Effector CD8-positive, alpha-beta T cell (primary cell): Measurements from ENCODE around the gene ECM1.

Source experiments
- DNase-seq: peaks from one replicate; lab custom pipeline; 2025; lab: John Stamatoyannopoulos, UW

The ECM1 gene

DNA sequence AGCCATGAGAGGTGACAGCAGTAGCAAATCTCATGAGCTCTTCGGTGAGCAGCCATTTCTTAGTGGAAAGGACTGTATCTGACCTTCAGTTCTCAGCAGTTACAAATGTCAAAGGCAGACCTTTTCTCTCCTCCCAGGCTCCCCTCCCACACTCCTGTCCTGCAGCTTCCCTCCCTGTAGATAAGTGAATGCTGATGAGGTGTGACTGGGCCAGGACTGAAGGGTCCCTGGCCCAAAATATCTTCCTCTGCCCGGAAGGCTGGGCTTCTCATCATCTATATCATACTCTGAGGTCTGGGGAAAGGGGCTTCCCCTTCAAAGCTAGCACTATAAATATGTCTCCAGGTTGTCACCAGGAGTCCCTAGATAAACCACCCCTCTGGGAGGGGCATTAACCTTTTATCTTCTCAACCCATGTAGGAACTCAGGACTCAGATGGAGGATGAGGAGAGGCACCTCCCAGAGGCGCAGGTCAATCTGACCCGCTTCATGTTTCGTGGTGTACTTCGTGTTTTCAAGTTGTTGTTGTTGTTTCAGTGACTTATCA is 37.6 kb downstream of the ECM1 start:
- DNase-seq, result no peak

GRCh38 chr1:150546294-150546937 is 38.5 kb downstream of the ECM1 start:
- no peak for DNase-seq

DNA sequence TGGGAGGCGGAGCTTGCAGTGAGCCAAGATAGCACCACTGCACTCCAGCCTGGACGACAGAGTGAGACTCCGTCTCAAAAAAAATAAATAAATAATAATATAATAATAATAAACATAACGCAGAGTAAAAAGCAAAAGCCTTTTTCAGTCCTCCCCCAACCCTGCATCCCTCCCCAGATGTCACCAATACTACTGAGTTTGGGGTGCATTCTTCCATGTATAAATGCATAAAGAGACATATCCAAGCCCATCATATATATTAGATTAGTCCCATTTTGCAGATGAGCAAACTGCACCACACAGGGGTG is 40.4 kb downstream of the ECM1 start:
- no peak for DNase-seq

GRCh38 chr1:150548632-150549495 is 41.0 kb downstream of the ECM1 start, which contains the start of gene ADAMTSL4:
Gene ADAMTSL4 (plus strand): TSS chr1:150549408. CDS start chr1:150552289, 2,881 bp downstream.
- no peak for DNase-seq

DNA sequence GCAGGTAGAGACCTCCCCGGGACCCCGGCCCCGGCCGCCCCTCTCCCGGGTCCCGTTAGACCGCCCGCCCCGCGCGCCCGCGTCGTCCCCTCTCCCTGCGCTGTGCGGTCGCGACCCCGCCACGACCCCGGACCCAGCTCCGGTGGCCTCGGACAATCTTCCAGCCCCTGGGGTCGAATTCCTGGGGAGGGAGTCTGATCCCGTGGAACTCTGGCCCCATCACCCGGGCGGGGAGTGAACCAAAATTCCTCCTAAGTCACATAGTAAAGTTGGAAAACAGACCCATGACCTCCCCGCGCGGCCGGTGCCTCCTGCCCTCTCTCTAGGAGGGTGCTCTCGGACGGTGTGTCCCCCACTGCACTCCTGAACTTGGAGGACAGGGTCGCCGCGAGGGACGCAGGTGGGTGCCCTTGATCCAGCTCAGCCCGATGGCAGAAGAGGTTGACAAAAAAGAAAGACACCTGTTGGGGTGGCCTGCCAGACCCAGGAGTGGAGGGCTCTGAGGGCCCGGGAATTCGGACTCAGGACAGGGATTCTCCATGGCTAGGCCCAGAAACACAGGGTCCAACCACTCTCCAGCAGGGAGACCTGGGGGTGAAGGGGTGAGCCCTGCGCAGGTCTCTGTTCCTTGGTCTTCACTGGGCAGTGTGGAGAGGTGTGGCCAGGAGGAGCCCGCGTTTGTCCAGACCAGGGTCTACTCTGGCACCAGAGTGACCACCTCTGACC is 41.8 kb downstream of the ECM1 start:
- no peak for DNase-seq

DNA sequence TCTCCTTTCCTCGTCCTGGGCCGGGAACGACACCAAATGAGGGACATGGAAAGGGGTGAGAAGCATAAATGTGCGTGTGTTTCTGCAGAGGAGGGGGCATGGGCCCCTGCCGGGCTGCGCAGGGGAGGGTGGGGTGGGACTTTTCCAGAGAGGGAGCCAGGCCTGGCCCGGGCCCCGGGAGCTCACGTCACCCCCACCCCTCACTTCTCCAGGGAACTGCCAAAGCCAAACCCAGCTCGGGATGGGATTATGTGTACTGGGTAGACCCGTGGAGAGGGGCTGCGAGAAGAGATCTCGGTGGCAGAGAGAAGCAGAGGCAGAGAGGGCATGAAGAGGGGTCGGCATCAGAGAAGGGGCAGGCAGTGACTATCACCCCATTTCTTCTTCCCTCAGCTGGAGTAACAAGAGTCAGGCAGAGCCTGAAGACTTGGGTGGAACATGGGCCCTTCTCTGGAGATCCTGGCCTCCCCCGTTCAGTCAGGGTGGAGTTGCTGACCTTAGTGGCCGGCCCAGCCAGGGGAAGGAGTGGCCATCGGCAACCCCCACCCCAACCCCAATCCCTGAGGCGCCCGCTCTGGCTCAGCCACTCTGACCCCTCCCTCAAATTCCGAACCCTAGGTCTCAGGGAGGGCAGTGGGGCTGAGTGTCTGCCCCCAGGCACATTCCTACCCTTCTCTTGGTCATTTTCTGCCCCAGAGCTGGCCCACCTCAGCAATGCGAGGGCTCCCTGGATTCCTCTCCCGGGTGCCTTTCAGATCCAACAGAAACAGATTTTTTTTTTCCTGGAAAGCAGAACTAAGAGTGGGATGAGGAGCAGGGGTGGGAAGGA is 42.5 kb downstream of the ECM1 start:
- DNase-seq, result no peak

- no peak for DNase-seq
Observed at GRCh38 chr1:150551051-150551783, 43.3 kb downstream of the ECM1 start.

- no peak for DNase-seq
Observed at GRCh38 chr1:150551784-150552127, 43.8 kb downstream of the ECM1 start.

DNA sequence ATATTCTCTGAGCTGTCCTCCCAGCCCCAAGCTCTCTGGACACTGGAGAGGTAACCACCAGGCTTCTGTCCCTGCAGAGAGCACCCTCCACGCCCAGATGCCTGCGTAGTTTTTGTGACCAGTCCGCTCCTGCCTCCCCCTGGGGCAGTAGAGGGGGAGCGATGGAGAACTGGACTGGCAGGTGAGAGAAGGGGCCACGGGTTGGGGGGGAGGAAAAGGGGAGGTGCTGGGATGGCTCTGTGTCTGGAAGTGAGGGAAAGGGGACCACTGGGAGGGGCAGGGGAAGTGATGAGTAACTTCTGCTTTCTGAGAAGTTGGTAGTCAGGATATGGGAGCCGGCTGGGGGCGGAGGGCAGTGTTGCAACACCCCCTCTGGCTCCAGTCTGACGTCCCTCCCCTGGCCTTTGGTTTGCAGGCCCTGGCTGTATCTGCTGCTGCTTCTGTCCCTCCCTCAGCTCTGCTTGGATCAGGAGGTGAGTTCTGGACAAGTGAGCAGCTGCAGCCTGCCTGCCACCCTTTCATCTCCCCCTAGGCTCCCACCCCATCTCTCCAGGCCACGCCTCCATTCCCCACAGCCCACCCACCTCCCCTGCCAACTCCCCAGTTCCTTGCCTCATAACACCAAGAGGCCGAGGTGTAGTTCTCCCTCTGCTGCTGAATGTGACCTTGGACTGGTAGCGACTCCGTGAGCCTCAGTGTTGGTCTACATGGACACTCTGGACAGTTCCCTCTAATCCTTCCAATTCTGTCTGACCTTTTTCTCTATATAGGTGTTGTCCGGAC is 44.4 kb downstream of the ECM1 start:
- no peak for DNase-seq

GRCh38 chr1:150552911-150553289 is 45.0 kb downstream of the ECM1 start:
- no peak for DNase-seq

- no peak for DNase-seq
Observed at GRCh38 chr1:150553392-150554085, 45.6 kb downstream of the ECM1 start.

DNA sequence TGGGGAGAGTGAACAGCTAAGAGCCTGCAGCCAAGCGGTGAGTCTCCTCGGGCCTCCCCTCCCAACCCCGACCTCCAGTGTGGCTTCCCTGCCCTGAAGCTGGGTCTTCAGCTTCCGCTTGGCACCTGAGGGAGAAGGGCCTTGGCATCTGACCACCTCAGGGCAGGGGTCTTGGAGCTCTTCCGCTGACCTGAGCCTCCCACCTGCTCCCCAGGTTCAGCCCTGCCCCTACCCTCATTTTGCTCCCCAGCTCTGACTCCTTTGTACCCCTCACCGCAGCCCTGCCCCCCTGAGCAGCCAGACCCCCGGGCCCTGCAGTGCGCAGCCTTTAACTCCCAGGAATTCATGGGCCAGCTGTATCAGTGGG is 46.2 kb downstream of the ECM1 start:
- no peak for DNase-seq

GRCh38 chr1:150555198-150555970 is 47.5 kb downstream of the ECM1 start:
- no peak for DNase-seq

- DNase-seq, result no peak
Observed at GRCh38 chr1:150555971-150556865, 48.3 kb downstream of the ECM1 start.

- DNase-seq, result no peak
Observed at GRCh38 chr1:150557065-150557600, 49.2 kb downstream of the ECM1 start.

DNA sequence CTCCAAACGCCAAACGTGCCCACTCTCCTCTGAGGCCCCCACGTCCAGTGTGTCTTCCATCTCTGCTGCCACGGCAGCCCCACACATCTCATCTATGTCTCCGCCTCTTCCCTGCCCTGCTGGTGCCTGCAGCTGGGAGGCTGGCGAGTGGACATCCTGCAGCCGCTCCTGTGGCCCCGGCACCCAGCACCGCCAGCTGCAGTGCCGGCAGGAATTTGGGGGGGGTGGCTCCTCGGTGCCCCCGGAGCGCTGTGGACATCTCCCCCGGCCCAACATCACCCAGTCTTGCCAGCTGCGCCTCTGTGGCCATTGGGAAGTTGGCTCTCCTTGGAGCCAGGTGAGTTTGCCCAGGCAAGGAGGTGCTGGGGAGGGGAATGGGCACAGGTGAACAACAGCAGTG is 49.9 kb downstream of the ECM1 start:
- no peak for DNase-seq

DNA sequence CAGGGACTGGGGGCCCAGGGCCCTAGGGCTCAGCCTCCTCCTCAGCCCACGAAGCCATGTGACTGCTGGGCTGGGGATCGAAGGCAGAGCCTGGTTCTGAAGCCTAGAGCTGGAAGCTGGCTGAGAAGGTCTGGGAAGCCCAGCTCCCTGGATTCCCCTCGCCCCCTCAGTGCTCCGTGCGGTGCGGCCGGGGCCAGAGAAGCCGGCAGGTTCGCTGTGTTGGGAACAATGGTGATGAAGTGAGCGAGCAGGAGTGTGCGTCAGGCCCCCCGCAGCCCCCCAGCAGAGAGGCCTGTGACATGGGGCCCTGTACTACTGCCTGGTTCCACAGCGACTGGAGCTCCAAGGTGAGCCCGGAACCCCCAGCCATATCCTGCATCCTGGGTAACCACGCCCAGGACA is 50.4 kb downstream of the ECM1 start:
- DNase-seq, result no peak
